ENCODE data around the gene BCAP29. TPM values are rescaled to one million over a fixed set of nuclear protein-coding genes. Genes with fewer than 3 reads are reported as not detected.
"Not testable (repeated sequence)": the region's sequence is repeated elsewhere in the genome, so short reads cannot be mapped to it uniquely, and the experiment has no call there.

BCAP29 gene
- polyA plus RNA-seq (ENCODE audit: insufficient read length in 4 of 4), result 10 to 100 TPM; 48.3 to 54.1 (median 51.8) TPM

- DNase-seq (ENCODE audit: low read depth in 4 of 4, low spot score in 2 of 4), result peak in 1 of 4 donors; percentile 55
Observed at GRCh38 chr7:107579885-107580715, at the start of gene BCAP29. Gene BCAP29, plus strand, starts transcription at chr7:107580246. Its CDS starts 527 bp downstream, at chr7:107580773.

- no peak for DNase-seq (ENCODE audit: low read depth in 4 of 4, low spot score in 2 of 4)
Observed at GRCh38 chr7:107530751-107531150, 49.3 kb upstream of the BCAP29 start.

- no peak for DNase-seq (ENCODE audit: low read depth in 4 of 4, low spot score in 2 of 4)
Observed at GRCh38 chr7:107534139-107534538, 45.9 kb upstream of the BCAP29 start.

- not testable (repeated sequence) for DNase-seq (ENCODE audit: low read depth in 4 of 4, low spot score in 2 of 4)
Observed at GRCh38 chr7:107537228-107537627, 42.8 kb upstream of the BCAP29 start.

- DNase-seq (ENCODE audit: low read depth in 4 of 4, low spot score in 2 of 4), result no peak
Observed at GRCh38 chr7:107538001-107538400, 42.0 kb upstream of the BCAP29 start.

GRCh38 chr7:107543338-107543993 is 36.6 kb upstream of the BCAP29 start:
- no peak for DNase-seq (ENCODE audit: low read depth in 4 of 4, low spot score in 2 of 4)

- no peak for DNase-seq (ENCODE audit: low read depth in 4 of 4, low spot score in 2 of 4)
Observed at GRCh38 chr7:107544848-107545591, 35.0 kb upstream of the BCAP29 start.

- no peak for DNase-seq (ENCODE audit: low read depth in 4 of 4, low spot score in 2 of 4)
Observed at GRCh38 chr7:107551936-107552335, 28.1 kb upstream of the BCAP29 start.

GRCh38 chr7:107555893-107556292 is 24.2 kb upstream of the BCAP29 start:
- no peak for DNase-seq (ENCODE audit: low read depth in 4 of 4, low spot score in 2 of 4)

GRCh38 chr7:107559864-107560263 is 20.2 kb upstream of the BCAP29 start:
- DNase-seq (ENCODE audit: low read depth in 4 of 4, low spot score in 2 of 4), result no peak

GRCh38 chr7:107560898-107561516 is 19.0 kb upstream of the BCAP29 start:
- DNase-seq (ENCODE audit: low read depth in 4 of 4, low spot score in 2 of 4), result no peak

- DNase-seq (ENCODE audit: low read depth in 4 of 4, low spot score in 2 of 4), result peak in 3 of 4 donors; percentile 53 to 63 (median 56)
Observed at GRCh38 chr7:107563081-107563774, 16.8 kb upstream of the BCAP29 start.

- peak; percentile 71 to 88 (median 76) for DNase-seq (ENCODE audit: low read depth in 4 of 4, low spot score in 2 of 4)
Observed at GRCh38 chr7:107563775-107564552, 16.1 kb upstream of the BCAP29 start, which contains the start of the genes COG5 and DUS4L. Gene COG5, minus strand, starts transcription at chr7:107563920. Its CDS starts 24 bp downstream, at chr7:107563896. Gene DUS4L, plus strand, starts transcription at chr7:107563971. Its CDS starts 3,100 bp downstream, at chr7:107567071.

GRCh38 chr7:107564553-107565298 is 15.3 kb upstream of the BCAP29 start:
- DNase-seq (ENCODE audit: low read depth in 4 of 4, low spot score in 2 of 4), result no peak

GRCh38 chr7:107570298-107570697 is 9.7 kb upstream of the BCAP29 start:
- DNase-seq (ENCODE audit: low read depth in 4 of 4, low spot score in 2 of 4), result no peak

- DNase-seq (ENCODE audit: low read depth in 4 of 4, low spot score in 2 of 4), result no peak
Observed at GRCh38 chr7:107573537-107573936, 6.5 kb upstream of the BCAP29 start.

GRCh38 chr7:107579554-107579884 is 527 bp upstream of the BCAP29 start:
- DNase-seq (ENCODE audit: low read depth in 4 of 4, low spot score in 2 of 4), result no peak

GRCh38 chr7:107580716-107581383 is 804 bp downstream of the BCAP29 start:
- no peak for DNase-seq (ENCODE audit: low read depth in 4 of 4, low spot score in 2 of 4)

Measured in left renal cortex interstitium (tissue), 4 donors.